ENCODE measurements around the gene USP15. TPM values are rescaled to one million over a fixed set of nuclear protein-coding genes. Genes with fewer than 3 reads are reported as not detected.
A peak's percentile ranks its signal among the peaks of the same experiment; 100 is the strongest.

Gene USP15
- total and polyA plus RNA-seq, 2 experiments from 2014 or later, result 48.3 to 54.4 TPM

GRCh38 chr12:62269464-62270228 lies 9.4 kb downstream of the USP15 start:
- TF ChIP-seq EZH2phosphoT487 (IDR thresholded peaks at IDR 0.05; ENCODE audit: insufficient read depth, low read depth) (no peak), EZH2 (IDR thresholded peaks at IDR 0.05; ENCODE audit: insufficient read depth, poor library complexity, severe bottlenecking) (no peak)
- WGBS, 2 experiments (ENCODE audit: low coverage in 1 of 2, low lambda C conversion rate in 2 of 2, missing lambda C conversion rate in 2 of 2), result 94 to 97% methylated on average over 3 of the region's 3 CpGs

DNA sequence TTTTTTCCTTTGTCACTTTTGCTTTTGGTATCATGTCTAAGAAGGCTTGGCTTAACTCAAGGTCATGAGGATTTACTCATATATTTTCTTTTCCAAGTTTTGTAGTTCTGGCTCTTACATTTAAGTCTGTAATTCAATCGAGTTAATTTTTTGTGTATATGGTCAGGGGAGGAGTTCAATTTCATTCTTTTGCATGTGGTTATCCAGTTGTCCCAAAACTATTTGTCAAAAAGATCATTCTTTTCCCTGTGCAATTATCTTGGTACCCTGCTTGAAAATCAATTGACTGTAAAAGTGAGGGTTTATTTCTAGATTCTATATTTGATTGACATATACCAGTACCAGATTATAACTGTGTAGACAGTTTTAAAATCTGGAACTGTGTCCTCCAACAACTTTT lies 10.2 kb downstream of the USP15 start:
- Histone ChIP-seq H4K20me1 (ENCODE audit: insufficient read depth) (peaks cover 8% of the 10 kb centered on the region; the same call in 1 of the 2 replicates), H3K36me3 (ENCODE audit: low read depth) (no peaks in the 10 kb centered on the region), H3K4me2 (ENCODE audit: unreplicated experiment) (no peak overlapping the region), H2AFZ (no peak overlapping the region), H3K79me2 (ENCODE audit: insufficient read depth) (peaks cover 100% of the 10 kb centered on the region), H3K9me3 (ENCODE audit: low read depth) (no peaks in the 10 kb centered on the region), H3K4me3 (no peak overlapping the region), H3K9me2 (ENCODE audit: insufficient read depth) (no peaks in the 10 kb centered on the region), H3K4me1 (ENCODE audit: insufficient read depth) (peaks cover 56% of the 10 kb centered on the region), H3K27ac (no peak overlapping the region), H3F3A (ENCODE audit: insufficient read depth) (peaks cover 25% of the 10 kb centered on the region), H3K9ac (no peak overlapping the region), H3K27me3 (replicated peaks; ENCODE audit: insufficient read depth) (no peaks in the 10 kb centered on the region)
- no peak for DNase-seq
- 54 to 59% methylated on average over 1 of the region's 1 CpG for WGBS, 2 experiments (ENCODE audit: low coverage in 1 of 2, low lambda C conversion rate in 2 of 2, missing lambda C conversion rate in 2 of 2)
- TF ChIP-seq EZH2phosphoT487 (IDR thresholded peaks at IDR 0.05; ENCODE audit: insufficient read depth, low read depth) (no peak), EZH2 (IDR thresholded peaks at IDR 0.05; ENCODE audit: insufficient read depth, poor library complexity, severe bottlenecking) (no peak)
- in situ Hi-C loops (cut with MboI), result no loop called here

More at GRCh38 chr12:62269464-62270228, 9.4 kb downstream of the USP15 start:
- peak overlapping the region; percentile 13 for H3K27ac ChIP-seq
- in situ Hi-C loops (cut with MboI), result no loop called here
- H3K79me2 ChIP-seq (ENCODE audit: insufficient read depth), result peaks cover 100% of the 10 kb centered on the region
- peaks cover 25% of the 10 kb centered on the region for H3F3A ChIP-seq (ENCODE audit: insufficient read depth)
- no peak for DNase-seq
- no peaks in the 10 kb centered on the region for H3K9me3 ChIP-seq (ENCODE audit: low read depth)
- H3K27me3 ChIP-seq (replicated peaks; ENCODE audit: insufficient read depth), result no peaks in the 10 kb centered on the region
- H3K9me2 ChIP-seq (ENCODE audit: insufficient read depth), result no peaks in the 10 kb centered on the region
- no peaks in the 10 kb centered on the region for H3K36me3 ChIP-seq (ENCODE audit: low read depth)
- no peak overlapping the region for H3K4me3 ChIP-seq
- H2AFZ ChIP-seq, result no peak overlapping the region
- H3K9ac ChIP-seq, result no peak overlapping the region
- peaks cover 8% of the 10 kb centered on the region; the same call in 1 of the 2 replicates for H4K20me1 ChIP-seq (ENCODE audit: insufficient read depth)
- peaks cover 56% of the 10 kb centered on the region for H3K4me1 ChIP-seq (ENCODE audit: insufficient read depth)
- no peak overlapping the region for H3K4me2 ChIP-seq (ENCODE audit: unreplicated experiment)

DNA sequence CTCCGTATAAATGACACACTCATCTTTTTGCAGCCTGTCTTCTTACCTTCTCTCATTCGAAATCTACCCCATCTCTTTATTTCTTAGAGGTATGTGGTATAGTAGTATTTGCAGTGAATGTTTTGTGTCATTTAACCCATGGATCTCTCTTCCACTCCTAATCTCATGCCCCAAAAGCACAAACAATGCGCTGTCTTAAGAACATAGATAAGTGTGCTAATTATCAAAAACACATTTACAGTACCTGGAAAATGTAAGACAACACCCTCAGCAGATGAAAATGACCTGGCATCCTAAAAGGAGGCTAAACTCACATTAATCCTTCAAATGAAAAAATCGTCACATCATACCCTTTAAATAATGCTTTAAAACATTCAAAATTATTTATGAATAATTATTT lies 10.7 kb downstream of the USP15 start:
- Histone ChIP-seq H3K27me3 (replicated peaks; ENCODE audit: insufficient read depth) (no peaks in the 10 kb centered on the region), H3F3A (ENCODE audit: insufficient read depth) (peaks cover 28% of the 10 kb centered on the region), H3K9me3 (ENCODE audit: low read depth) (no peaks in the 10 kb centered on the region), H3K4me3 (no peak overlapping the region), H3K4me1 (ENCODE audit: insufficient read depth) (peaks cover 56% of the 10 kb centered on the region), H4K20me1 (ENCODE audit: insufficient read depth) (peaks cover 8% of the 10 kb centered on the region; the same call in 1 of the 2 replicates), H3K9ac (no peak overlapping the region), H3K27ac (no peak overlapping the region), H3K36me3 (ENCODE audit: low read depth) (no peaks in the 10 kb centered on the region), H3K4me2 (ENCODE audit: unreplicated experiment) (no peak overlapping the region), H3K79me2 (ENCODE audit: insufficient read depth) (peaks cover 100% of the 10 kb centered on the region), H2AFZ (no peak overlapping the region), H3K9me2 (ENCODE audit: insufficient read depth) (no peaks in the 10 kb centered on the region)
- 57 to 60% methylated on average over 4 of the region's 4 CpGs for WGBS, 2 experiments (ENCODE audit: low coverage in 1 of 2, low lambda C conversion rate in 2 of 2, missing lambda C conversion rate in 2 of 2)
- DNase-seq, result no peak
- in situ Hi-C loops (cut with MboI), result no loop called here
- TF ChIP-seq EZH2 (IDR thresholded peaks at IDR 0.05; ENCODE audit: insufficient read depth, poor library complexity, severe bottlenecking) (no peak), EZH2phosphoT487 (IDR thresholded peaks at IDR 0.05; ENCODE audit: insufficient read depth, low read depth) (no peak)

DNA sequence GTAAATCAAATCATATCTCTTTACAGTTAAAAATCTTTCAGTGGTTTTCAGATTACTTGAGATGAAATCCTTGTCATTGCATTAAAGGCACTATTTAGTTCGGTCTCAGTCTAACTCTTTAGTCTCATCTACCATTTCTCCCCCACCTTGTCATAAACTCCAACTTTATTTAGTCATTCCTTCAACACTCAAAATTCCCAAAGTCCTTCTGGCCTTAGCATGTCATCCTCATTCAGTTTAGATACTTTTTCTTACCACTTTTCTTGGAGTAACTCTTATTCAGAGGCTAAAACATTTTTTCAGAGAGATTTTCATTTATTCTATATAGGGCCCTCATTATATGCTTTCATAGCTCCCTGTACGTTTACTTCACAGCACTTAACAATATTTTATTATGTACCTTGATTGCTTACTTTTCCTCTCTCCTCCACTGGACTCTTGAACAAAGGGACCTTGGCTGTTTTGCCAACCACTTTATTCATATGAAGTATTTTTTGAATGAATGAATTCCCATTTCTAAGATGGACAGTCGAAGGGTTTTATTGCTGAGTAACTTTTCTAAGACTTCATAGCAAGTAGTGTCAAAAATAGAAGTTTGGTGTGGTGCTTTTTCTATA lies 12.8 kb downstream of the USP15 start:
- H3K4me2 ChIP-seq (ENCODE audit: unreplicated experiment), result no peak overlapping the region
- H3K27ac ChIP-seq, result no peak overlapping the region
- H3K9me2 ChIP-seq (ENCODE audit: insufficient read depth), result peaks cover 5% of the 10 kb centered on the region; the same call in 1 of the 2 replicates
- DNase-seq, result no peak
- peaks cover 10% of the 10 kb centered on the region; the same call in 1 of the 2 replicates for H4K20me1 ChIP-seq (ENCODE audit: insufficient read depth)
- H2AFZ ChIP-seq, result no peak overlapping the region
- H3K4me1 ChIP-seq (ENCODE audit: insufficient read depth), result peaks cover 42% of the 10 kb centered on the region
- H3K9me3 ChIP-seq (ENCODE audit: low read depth), result no peaks in the 10 kb centered on the region
- peaks cover 100% of the 10 kb centered on the region for H3K79me2 ChIP-seq (ENCODE audit: insufficient read depth)
- no peak overlapping the region for H3K4me3 ChIP-seq
- in situ Hi-C loops (cut with MboI), result no loop called here
- TF ChIP-seq EZH2 (IDR thresholded peaks at IDR 0.05; ENCODE audit: insufficient read depth, poor library complexity, severe bottlenecking), result no peak
- TF ChIP-seq EZH2phosphoT487 (IDR thresholded peaks at IDR 0.05; ENCODE audit: insufficient read depth, low read depth), result no peak
- 65 to 70% methylated on average over 3 of the region's 3 CpGs for WGBS, 2 experiments (ENCODE audit: low coverage in 1 of 2, low lambda C conversion rate in 2 of 2, missing lambda C conversion rate in 2 of 2)
- H3F3A ChIP-seq (ENCODE audit: insufficient read depth), result peaks cover 18% of the 10 kb centered on the region
- no peak overlapping the region for H3K9ac ChIP-seq
- no peaks in the 10 kb centered on the region for H3K36me3 ChIP-seq (ENCODE audit: low read depth)
- no peaks in the 10 kb centered on the region for H3K27me3 ChIP-seq (replicated peaks; ENCODE audit: insufficient read depth)
